Adipocyte (in vitro differentiated cells): Measurements from ENCODE around the gene ANAPC10.
"Not testable (repeated sequence)": the region's sequence is repeated elsewhere in the genome, so short reads cannot be mapped to it uniquely, and the experiment has no call there.

Source experiments
- DNase-seq: peaks from one replicate; pipeline ENCODE4 v3.0.0-alpha.2; 2015; ENCODE audit warnings: low read depth
- H3K27me3 ChIP-seq: replicated peaks from 2 replicates; pipeline ENCODE4 v1.7.0; 2013; ENCODE audit warnings: mild to moderate bottlenecking, low read length, moderate library complexity; ENCODE audit not compliant: control insufficient read depth, insufficient read depth
- H3K36me3 ChIP-seq: 2 replicates; pipeline ENCODE4 v1.7.0; 2013; ENCODE audit warnings: low read length, mild to moderate bottlenecking, moderate library complexity; ENCODE audit not compliant: control insufficient read depth, insufficient read depth, severe bottlenecking
- H3K4me1 ChIP-seq: 2 replicates; pipeline ENCODE4 v1.7.0; 2013; ENCODE audit warnings: mild to moderate bottlenecking, low read length, moderate library complexity; ENCODE audit not compliant: control insufficient read depth, insufficient read depth
- H3K4me3 ChIP-seq: 2 replicates; pipeline ENCODE4 v1.7.0; 2013; ENCODE audit warnings: mild to moderate bottlenecking, low read length, moderate library complexity
- H3K9ac ChIP-seq: 2 replicates; pipeline ENCODE4 v1.7.0; 2013; ENCODE audit warnings: mild to moderate bottlenecking, low read length, moderate library complexity
- H3K9me3 ChIP-seq: 2 replicates; pipeline ENCODE4 v1.7.0; 2013; ENCODE audit warnings: mild to moderate bottlenecking, low read length, moderate library complexity; ENCODE audit not compliant: control insufficient read depth

The ANAPC10 gene

GRCh38 chr4:145001635-145002034, 96.4 kb downstream of the ANAPC10 start:
- no peak for DNase-seq
- Histone ChIP-seq H3K27me3 (no peaks in the 10 kb centered on the region), H3K9ac (no peak overlapping the region), H3K4me3 (no peak overlapping the region), H3K36me3 (no peaks in the 10 kb centered on the region), H3K4me1 (no peaks in the 10 kb centered on the region), H3K9me3 (no peaks in the 10 kb centered on the region)

GRCh38 chr4:145000656-145001055, 97.3 kb downstream of the ANAPC10 start:
- not testable (repeated sequence) for H3K36me3 ChIP-seq, DNase-seq, H3K27me3 ChIP-seq, H3K9me3 ChIP-seq, H3K4me3 ChIP-seq, H3K9ac ChIP-seq, H3K4me1 ChIP-seq

- Histone ChIP-seq H3K9me3 (no peaks in the 10 kb centered on the region), H3K4me3 (no peak overlapping the region), H3K36me3 (peaks cover 9% of the 10 kb centered on the region), H3K9ac (no peak overlapping the region), H3K27me3 (no peaks in the 10 kb centered on the region), H3K4me1 (peaks cover 12% of the 10 kb centered on the region)
- DNase-seq: no peak
Measured at GRCh38 chr4:144989306-144989705, 108.7 kb downstream of the ANAPC10 start.

GRCh38 chr4:144985531-144985930, 112.5 kb downstream of the ANAPC10 start:
- no peaks in the 10 kb centered on the region for H3K9me3 ChIP-seq
- H3K36me3 ChIP-seq: no peaks in the 10 kb centered on the region
- no peak overlapping the region for H3K4me3 ChIP-seq
- H3K9ac ChIP-seq: no peak overlapping the region
- H3K27me3 ChIP-seq: no peaks in the 10 kb centered on the region
- peak; percentile 22 for DNase-seq
- H3K4me1 ChIP-seq: peaks cover 17% of the 10 kb centered on the region

GRCh38 chr4:144985014-144985413, 113.0 kb downstream of the ANAPC10 start:
- Histone ChIP-seq H3K9me3 (no peaks in the 10 kb centered on the region), H3K4me1 (peaks cover 17% of the 10 kb centered on the region), H3K36me3 (no peaks in the 10 kb centered on the region), H3K4me3 (peak overlapping the region; percentile 52), H3K9ac (peak overlapping the region; percentile 39), H3K27me3 (no peaks in the 10 kb centered on the region)
- DNase-seq: no peak

- Histone ChIP-seq H3K36me3 (no peaks in the 10 kb centered on the region), H3K4me1 (peaks cover 17% of the 10 kb centered on the region), H3K27me3 (no peaks in the 10 kb centered on the region), H3K9ac (no peak overlapping the region), H3K4me3 (peak overlapping the region; percentile 52), H3K9me3 (no peaks in the 10 kb centered on the region)
- no peak for DNase-seq
Measured at GRCh38 chr4:144984241-144984640, 113.8 kb downstream of the ANAPC10 start.

- Histone ChIP-seq H3K4me1 (no peaks in the 10 kb centered on the region), H3K9ac (no peak overlapping the region), H3K4me3 (no peak overlapping the region), H3K36me3 (no peaks in the 10 kb centered on the region), H3K9me3 (peaks cover 9% of the 10 kb centered on the region), H3K27me3 (no peaks in the 10 kb centered on the region)
- no peak for DNase-seq
Measured at GRCh38 chr4:144975718-144976117, 122.3 kb downstream of the ANAPC10 start.

- DNase-seq: peak; percentile 13
- H3K4me1 ChIP-seq: no peaks in the 10 kb centered on the region
Measured at GRCh38 chr4:144970597-144970996, 127.4 kb downstream of the ANAPC10 start.

GRCh38 chr4:144969821-144970220, 128.2 kb downstream of the ANAPC10 start:
- H3K9me3 ChIP-seq: peaks cover 2% of the 10 kb centered on the region
- H3K36me3 ChIP-seq: no peaks in the 10 kb centered on the region
- no peak for DNase-seq
- H3K27me3 ChIP-seq: no peaks in the 10 kb centered on the region
- H3K4me3 ChIP-seq: no peak overlapping the region
- H3K4me1 ChIP-seq: no peaks in the 10 kb centered on the region
- H3K9ac ChIP-seq: no peak overlapping the region

More at GRCh38 chr4:144970597-144970996, 127.4 kb downstream of the ANAPC10 start:
- Histone ChIP-seq H3K4me3 (no peak overlapping the region), H3K9ac (no peak overlapping the region), H3K27me3 (no peaks in the 10 kb centered on the region), H3K9me3 (peaks cover 6% of the 10 kb centered on the region), H3K36me3 (no peaks in the 10 kb centered on the region)

- Histone ChIP-seq H3K36me3 (no peaks in the 10 kb centered on the region), H3K4me1 (no peaks in the 10 kb centered on the region), H3K9ac (no peak overlapping the region), H3K9me3 (no peaks in the 10 kb centered on the region), H3K27me3 (no peaks in the 10 kb centered on the region), H3K4me3 (no peak overlapping the region)
- no peak for DNase-seq
Measured at GRCh38 chr4:144968606-144969005, 129.4 kb downstream of the ANAPC10 start.

GRCh38 chr4:144967161-144967560, 130.8 kb downstream of the ANAPC10 start:
- Histone ChIP-seq H3K36me3 (no peaks in the 10 kb centered on the region), H3K9me3 (no peaks in the 10 kb centered on the region), H3K27me3 (no peaks in the 10 kb centered on the region), H3K4me1 (no peaks in the 10 kb centered on the region), H3K9ac (no peak overlapping the region), H3K4me3 (no peak overlapping the region)
- DNase-seq: no peak

- no peaks in the 10 kb centered on the region for H3K36me3 ChIP-seq
- H3K4me3 ChIP-seq: no peak overlapping the region
- H3K9me3 ChIP-seq: no peaks in the 10 kb centered on the region
- H3K27me3 ChIP-seq: no peaks in the 10 kb centered on the region
- no peak overlapping the region for H3K9ac ChIP-seq
- DNase-seq: no peak
- H3K4me1 ChIP-seq: no peaks in the 10 kb centered on the region
Measured at GRCh38 chr4:144962300-144962699, 135.7 kb downstream of the ANAPC10 start.
